ENCODE results near the gene ACACA.
"Not testable (repeated sequence)": the region's sequence is repeated elsewhere in the genome, so short reads cannot be mapped to it uniquely, and the experiment has no call there.

GRCh38 chr17:37441369-37442014, 34.9 kb upstream of the ACACA start:
- TF ChIP-seq, protein P1, sequence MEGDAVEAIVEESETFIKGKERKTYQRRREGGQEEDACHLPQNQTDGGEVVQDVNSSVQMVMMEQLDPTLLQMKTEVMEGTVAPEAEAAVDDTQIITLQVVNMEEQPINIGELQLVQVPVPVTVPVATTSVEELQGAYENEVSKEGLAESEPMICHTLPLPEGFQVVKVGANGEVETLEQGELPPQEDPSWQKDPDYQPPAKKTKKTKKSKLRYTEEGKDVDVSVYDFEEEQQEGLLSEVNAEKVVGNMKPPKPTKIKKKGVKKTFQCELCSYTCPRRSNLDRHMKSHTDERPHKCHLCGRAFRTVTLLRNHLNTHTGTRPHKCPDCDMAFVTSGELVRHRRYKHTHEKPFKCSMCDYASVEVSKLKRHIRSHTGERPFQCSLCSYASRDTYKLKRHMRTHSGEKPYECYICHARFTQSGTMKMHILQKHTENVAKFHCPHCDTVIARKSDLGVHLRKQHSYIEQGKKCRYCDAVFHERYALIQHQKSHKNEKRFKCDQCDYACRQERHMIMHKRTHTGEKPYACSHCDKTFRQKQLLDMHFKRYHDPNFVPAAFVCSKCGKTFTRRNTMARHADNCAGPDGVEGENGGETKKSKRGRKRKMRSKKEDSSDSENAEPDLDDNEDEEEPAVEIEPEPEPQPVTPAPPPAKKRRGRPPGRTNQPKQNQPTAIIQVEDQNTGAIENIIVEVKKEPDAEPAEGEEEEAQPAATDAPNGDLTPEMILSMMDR (IDR thresholded peaks at IDR 0.05; ENCODE audit: low read depth, low read length, poor library complexity, severe bottlenecking): not testable (repeated sequence)
- not testable (repeated sequence) for TF ChIP-seq EZH2phosphoT487 (IDR thresholded peaks at IDR 0.05; ENCODE audit: borderline replicate concordance, low read length)

All from DOHH2 (cell line).